ENCODE data around the gene CLDN25.

The CLDN25 gene

DNA sequence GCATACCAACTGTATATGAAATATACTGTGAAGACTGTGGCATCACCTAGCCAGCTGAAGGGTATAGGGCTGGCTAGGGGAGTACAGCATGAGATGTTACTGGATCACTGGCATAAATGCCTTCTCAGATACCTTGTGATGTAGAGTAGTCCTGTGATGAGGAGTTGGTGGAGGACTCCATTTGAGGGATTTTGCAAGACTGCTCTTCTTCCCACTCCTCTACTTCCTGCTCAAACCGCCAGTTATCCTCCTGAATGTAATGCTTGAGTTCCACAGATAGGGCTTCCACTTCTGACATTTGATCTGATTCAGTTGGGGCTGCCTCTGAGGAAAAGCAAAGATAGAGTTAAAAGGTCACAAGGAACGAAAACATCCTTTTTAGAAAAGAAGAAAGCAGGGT lies 29.3 kb downstream of the CLDN25 start:
- no peak for DNase-seq (ENCODE audit: low read depth in 2 of 2)

GRCh38 chr11:113814181-113814580 lies 34.6 kb downstream of the CLDN25 start:
- DNase-seq (ENCODE audit: low read depth in 2 of 2) = no peak

GRCh38 chr11:113817162-113817561 lies 37.6 kb downstream of the CLDN25 start:
- no peak for DNase-seq (ENCODE audit: low read depth in 2 of 2)

DNA sequence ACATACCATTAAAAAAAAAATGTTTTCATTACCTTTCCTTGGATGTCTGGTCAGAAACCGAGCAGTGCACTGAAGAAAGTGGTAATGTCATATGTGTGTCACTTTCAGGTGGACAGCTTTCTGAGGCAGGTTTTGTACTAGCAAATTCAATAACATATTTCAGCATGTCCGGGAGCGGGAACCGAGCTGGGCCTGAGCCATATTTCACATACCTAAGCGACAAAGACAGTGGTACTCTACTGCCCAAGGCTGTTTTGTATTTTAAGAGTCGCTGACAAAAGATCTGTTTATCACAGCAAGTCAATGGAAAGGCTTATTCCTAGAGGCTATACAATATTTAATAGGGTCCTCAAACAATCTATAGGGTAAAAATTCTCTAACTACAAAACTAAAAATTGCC lies 38.0 kb downstream of the CLDN25 start:
- DNase-seq (ENCODE audit: low read depth in 2 of 2) = no peak

DNA sequence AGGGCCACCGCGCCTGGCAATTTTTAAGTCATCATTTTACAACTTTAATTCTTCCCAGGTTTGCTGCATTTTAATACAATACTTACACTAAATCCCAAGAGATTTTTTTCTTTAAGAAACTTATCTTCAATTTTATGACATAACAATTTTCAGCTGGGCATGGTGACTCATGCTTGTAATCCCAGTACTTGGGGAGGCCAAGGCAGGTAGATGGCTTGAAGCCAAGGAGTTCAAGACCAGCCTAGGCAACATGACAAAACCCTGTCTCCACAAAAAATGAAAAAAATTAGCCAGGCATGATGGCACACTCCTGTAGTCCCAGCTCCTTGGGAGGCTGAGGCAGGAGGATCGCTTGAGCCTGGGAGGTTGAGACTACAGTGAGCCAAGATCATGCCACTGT lies 38.8 kb downstream of the CLDN25 start:
- DNase-seq (ENCODE audit: low read depth in 2 of 2) = no peak

GRCh38 chr11:113827477-113827876 lies 47.9 kb downstream of the CLDN25 start:
- DNase-seq (ENCODE audit: low read depth in 2 of 2) = no peak

DNA sequence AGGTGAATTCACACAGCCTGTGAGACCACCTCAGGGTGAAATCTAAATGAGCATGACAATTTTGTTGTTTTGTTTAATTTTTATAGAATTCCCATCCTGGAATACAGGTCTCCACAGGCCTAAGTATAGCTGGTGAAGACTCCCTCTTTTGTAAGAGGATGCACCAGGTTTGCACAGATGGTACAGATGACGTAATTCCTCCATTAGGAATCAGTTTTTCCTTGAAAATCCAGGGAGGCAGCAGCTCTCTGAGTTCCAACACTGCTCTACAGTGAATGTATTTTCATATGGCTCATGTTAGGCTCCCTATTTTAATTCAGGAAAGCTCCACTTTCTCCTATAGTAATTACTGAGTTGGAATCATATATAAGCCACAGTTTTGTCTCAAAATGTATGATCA lies 48.6 kb downstream of the CLDN25 start:
- DNase-seq (ENCODE audit: low read depth in 2 of 2) = no peak

GRCh38 chr11:113829751-113830150 lies 50.2 kb downstream of the CLDN25 start:
- DNase-seq (ENCODE audit: low read depth in 2 of 2) = no peak
